HG02642 (cell line): ENCODE measurements around the gene ATP6V0D1.

Experiments used
- ATAC-seq: cut with Tn5 transposase; IDR thresholded peaks from one replicate; pipeline ENCODE4 v1.9.1; 2021; ENCODE audit warnings: mild to moderate bottlenecking; ENCODE audit not compliant: unreplicated experiment, poor library complexity

ATP6V0D1 gene

DNA sequence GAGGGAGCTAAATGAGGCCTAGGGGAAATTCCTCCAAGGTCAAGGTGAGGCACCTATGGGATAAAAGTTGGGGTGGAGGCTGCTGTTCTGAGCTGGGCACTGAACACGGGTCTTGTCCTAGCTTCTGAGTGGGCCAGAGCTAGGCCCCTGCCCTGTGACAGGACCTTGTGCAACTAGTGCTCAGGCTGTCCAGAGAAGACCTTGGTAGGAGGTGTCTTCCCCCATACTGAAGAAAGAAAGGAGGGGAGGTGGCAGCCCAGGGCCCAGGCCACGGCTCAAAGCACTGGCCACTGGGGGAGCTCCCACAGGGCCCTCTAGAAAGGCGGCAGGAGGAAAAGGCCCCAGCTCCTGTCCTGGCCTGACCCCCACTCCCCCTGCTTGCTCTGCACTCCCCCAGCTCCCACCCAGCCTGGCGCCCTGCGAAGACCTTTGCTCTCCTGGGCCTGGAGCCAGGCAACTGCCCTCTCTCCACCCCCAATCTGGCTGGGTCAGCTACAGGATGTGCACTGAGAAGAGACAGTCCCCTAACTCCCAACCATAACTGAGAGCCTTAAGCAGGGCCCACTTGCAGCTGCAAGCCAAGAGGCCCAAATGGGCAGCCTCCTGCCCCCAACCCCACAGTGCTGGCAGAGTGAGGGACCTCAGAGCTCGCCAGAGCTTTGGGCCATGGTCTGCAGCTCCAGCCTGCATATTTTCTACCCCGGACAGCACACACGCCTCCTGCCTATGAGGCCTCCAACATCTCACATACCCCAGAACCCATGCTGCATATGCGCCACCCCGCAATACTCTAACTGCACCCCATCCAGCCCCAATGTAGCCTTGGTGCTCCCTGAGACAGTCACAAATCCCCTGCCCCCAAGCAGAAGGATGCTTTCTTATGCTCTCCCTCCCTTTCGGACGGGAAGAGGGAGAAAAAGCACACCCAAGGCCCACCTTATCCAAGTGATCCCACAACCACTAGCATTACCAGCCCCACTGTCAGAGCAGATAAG lies 34.7 kb downstream of the ATP6V0D1 start:
- no peak for ATAC-seq

DNA sequence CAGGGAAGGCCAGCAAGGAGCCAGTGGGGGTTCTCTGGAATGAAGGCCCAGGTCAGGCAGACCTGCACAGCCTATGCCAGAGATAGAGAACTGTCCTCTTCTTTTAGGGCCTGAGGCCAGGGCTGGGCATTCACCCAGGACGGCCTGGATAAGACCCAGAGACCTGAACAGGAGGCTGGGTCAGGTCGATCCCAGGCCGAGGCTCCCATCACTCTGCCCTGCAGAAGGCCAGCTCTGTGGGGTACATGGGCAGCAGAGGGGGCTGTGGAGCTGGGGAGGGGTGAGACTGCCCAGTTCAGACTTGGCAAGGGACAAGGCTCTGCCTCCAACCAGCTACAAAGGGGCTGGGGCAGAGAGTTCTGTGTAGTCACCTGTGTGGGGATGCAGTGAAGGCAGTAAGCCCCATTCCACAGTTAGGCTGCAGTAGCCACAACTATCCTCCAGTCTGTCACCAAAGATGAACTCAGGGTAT lies 35.5 kb downstream of the ATP6V0D1 start:
- ATAC-seq, result no peak

DNA sequence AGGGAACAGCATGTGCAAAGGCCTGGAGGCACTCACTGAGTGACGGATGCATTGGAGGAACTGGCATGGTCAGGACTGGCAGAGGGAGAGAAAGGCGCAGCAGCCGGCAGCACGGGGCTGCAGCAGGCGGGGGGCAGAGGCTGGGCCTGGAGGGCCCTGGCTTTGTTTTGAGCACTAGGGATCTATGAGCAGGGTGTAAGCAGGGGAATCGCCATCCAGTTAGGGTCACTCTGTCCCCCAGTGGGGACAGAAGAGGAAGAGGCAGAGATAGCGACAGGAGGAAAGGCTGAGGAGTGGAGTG lies 35.9 kb downstream of the ATP6V0D1 start:
- ATAC-seq, result no peak

DNA sequence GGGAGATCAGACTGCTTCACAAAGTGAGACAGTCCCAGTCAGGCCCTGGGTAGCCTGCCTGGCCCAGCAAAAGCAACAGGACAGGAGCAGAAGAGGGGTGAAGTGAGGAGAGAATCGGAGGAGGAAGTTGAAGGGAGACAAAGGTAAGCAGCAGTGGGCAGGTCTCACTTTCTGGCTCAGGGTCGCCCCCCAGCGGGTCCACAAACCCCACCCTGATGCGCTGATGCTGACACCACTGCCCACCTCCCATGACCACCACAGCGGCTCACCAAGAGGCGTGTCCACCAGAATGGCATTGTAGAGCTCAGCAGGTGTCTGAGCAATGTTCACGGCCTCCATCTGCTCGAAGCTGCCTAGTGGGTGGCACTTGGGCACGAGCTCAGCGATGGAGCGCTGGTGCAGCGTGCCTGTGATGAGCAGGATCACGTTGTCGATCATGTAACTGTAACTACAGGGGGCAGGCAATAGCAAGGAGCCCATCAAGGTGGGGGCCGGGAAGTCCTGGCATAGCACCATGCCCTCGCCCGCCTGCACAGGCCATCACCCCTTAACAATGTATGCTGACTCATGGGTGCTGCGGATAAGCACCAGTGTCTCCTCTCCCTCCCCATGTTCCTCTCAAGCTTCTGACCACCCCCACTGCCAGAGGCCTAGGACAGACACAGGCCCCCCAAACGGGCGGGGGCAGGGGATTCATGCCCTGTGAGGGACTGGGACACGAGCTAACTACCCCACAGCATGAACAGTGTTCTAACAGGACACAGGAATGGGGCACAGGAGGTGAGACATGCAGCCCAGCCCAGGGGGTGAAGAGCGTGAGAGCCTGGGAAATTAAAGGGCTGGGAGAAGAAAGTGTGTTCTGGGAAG lies 36.5 kb downstream of the ATP6V0D1 start:
- ATAC-seq, result no peak

DNA sequence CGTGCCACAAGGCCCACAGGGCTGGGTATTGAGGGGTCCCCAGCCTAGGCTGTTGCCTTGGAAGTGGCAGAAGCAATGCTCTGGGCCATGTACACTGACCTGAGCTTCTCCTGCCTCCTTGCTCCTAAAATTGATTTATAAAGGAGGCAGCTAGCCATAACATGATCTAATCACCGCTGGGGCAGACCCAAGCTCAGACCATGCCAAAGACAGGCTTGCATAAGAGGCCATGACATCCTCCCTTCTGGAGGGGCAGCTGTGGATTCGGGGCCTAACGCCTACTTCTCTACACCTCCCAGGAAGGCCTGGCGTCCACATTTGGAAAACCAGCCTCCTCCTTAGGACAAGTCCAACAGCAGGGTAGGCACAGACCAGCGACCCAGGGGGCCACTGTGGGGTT lies 37.7 kb downstream of the ATP6V0D1 start:
- no peak for ATAC-seq

DNA sequence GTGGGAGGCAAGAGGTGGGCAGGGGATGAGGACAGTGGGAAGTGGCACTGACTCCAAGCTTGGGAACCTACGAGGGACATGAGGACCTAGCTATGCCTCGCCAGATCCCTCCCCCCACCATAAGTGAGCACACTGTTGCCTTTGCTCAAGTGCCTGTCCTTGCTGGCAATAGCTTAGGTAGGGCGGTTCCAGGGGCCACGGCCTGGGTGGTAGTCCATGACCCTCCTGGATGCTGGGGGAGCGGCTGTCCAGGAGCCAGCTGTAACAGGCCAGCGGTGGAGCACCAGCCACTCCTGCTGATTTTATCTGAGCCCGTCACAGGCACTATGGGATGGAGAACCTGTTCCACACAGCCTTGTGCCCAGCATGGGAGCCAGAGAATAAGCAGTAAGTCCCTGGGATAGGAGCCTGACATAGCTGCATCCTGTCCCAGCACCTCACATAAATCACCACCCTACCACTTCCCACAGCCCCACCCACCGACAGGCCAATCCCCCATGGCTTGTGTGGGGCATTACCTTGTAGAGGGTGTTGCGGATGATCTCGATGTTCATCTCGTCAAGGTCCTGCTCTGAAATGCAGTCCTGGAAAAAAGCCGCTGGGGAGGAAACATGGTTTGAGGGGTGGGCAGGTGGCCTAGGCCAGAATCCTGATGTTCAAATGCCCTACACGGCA lies 38.2 kb downstream of the ATP6V0D1 start:
- ATAC-seq, result no peak

DNA sequence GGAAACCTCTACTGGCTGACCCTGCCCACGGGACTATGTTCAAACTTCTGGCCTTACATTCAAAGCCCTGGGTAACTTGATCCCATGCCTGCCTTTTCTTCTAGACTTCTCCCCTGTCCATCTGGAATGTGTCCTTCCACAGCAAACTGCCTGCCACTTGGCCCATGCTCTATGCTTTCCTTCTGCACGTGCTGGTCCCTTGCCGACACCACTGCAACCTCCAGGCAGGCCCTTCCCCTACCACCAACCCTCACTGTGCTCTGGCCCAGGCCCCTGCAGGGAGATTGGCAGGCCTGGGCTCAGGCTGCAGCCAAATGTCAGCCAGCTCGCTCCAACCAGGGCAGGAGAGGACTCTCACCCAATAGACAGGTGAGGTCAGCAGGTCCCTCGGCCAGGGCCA lies 39.0 kb downstream of the ATP6V0D1 start:
- no peak for ATAC-seq

DNA sequence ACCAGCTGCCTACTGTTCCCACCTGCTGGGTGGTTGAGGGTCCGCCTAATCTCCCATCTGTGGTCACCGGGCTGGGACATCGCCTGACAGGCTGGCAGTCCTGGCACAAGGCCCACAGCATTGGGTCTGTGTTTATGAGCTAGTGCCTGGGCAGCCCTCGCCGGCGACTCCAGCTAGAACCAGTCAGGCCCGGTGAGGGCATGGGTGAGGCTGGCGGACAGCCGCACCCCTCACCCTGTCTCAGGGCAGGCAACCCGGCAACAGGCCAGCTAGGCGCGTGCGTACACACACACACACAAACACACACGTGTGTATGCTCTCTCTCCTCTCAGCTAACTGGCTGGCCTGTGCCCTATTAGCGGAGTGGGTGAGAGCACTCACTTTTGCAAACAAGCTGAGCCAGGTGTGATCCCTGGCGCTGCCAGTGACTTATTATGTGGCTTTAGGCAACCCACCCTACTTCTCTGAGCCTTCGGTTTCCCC lies 39.6 kb downstream of the ATP6V0D1 start:
- ATAC-seq, result no peak

DNA sequence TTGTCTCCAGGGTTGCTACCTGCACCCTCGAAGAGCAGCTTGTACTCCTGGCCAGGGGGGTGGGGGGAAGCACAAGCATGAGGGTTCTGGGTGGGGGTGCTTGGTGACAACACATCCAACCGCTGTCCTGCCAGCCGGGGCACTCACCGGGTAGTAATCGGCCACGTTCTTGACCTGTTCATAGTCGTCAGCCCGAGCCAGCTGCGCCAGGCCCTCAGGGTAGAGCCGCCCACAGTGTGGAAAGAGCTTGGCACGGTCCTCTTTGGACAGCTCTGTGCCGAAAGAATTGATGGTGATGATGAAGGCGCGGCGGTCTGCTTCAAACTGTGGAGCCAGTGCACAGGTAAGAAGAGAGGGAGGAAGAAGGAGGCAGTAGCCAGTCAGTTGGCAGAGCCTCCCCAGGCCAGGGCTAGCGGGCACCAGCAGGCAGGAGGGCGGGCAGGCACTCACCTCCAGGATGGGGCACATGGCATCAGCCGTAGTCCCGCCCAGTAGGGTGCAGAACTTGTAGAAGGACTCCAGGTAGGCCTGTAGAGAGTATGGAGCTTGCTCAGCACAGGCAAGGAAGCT lies 42.0 kb downstream of the ATP6V0D1 start:
- ATAC-seq, result no peak

DNA sequence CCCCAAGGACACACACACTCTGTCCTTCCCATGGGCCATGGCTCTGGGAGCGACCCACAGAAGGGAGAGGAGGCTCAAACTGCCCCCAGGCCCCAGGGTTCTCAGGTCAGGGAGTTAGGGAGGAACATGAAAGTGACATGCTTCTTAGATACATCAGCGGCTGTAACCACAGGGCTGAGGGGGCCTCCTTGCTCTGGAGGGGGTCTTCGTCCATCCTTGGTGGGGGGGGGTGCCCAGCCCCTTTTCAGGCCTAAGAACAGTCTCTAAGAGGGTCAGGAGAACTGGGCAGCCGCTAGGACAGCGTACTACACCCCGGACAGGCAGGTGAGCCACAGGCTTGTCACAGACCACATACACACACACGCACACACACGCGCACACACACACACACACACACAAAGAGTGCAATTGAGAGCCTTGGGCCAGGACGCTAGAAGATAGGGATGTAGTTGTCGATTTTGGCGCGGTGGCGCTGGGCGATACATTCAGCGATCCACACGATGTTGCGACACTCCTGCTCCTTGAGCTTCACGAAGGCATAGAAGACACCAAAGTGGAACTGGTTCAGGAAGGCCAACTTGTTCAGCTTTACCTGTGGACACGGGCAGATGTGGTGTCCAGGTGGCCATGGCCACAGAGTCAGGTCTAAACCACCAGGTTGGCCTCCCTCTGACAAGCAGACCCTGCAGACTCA lies 42.7 kb downstream of the ATP6V0D1 start:
- ATAC-seq, result no peak

DNA sequence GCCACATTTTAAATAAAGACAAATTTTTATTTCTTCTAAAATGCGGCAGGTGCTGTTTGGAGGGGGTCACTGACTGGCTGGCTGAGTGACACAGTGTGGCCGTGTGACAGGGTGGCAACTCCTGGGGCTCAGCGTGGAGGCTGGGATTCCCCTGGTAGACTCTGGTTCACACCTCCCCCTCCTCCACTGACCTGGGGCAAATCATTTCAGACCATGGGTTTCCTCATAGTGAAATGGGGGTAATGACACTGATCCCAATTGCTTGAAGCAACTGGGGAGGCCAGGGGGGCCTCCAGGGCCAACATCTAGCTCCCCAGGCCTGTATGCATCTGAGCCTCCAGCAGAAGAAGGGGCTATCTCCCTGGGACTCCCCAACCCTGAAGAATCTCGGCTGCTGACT lies 43.4 kb downstream of the ATP6V0D1 start:
- ATAC-seq, result no peak

DNA sequence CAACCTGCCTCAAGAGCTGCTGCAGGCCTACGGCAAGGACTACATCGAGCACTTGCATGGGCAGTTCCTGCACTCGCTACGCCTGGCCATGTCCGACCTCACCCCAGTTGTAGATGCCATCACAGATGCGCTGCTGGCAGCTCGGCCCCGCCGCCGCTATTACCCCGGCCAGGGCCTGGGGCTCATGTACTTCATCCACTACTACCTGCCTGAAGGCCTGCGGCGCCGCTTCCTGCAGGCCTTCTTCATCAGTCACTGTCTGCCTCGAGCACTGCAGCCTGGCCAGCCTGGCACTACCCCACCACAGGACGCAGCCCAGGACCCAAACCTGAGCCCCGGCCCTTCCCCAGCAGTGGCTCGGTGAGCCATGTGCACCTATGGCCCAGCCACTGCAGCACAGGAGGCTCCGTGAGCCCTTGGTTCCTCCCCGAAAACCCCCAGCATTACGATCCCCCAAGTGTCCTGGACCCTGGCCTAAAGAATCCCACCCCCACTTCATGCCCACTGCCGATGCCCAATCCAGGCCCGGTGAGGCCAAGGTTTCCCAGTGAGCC lies 44.2 kb downstream of the ATP6V0D1 start:
- no peak for ATAC-seq

DNA sequence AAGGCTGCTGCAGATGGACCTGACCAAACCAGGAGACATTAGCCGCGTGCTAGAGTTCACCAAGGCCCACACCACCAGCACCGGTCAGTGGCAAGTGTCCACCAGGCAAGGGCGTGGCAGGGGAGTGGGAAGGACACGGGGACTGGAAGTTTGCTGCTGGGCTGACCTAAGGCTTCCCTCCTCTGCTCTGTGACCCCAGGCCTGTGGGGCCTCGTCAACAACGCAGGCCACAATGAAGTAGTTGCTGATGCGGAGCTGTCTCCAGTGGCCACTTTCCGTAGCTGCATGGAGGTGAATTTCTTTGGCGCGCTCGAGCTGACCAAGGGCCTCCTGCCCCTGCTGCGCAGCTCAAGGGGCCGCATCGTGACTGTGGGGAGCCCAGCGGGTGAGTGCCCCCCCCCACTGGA lies 45.2 kb downstream of the ATP6V0D1 start:
- ATAC-seq, result no peak

DNA sequence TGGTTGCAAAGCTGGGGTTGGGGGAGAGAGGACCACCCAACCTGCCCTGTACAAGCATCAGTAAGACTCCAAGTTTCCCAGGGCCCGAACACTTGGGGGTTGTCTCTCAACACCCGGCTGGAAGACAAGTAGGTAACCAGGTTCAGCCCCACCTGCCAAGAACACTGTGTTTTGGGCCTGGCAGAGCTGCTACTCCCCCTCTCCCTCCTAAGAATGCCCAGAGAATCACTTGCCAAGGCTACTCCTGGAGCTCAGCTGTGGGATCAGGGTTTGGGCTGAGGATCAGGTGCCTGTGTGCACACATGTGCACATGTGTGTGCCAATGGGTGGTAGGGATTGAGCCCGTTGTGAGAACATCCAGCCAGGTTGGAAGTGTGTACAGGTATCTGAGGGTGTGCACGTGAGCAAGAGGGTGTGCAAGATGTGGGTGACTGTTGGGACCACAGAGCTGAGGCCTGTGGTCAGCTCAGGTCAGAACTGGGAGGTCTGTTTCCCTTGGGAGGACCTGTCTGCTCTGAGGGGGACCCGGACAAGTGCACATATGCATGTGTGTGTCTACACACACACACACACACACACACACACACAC lies 47.7 kb downstream of the ATP6V0D1 start:
- ATAC-seq, result no peak

DNA sequence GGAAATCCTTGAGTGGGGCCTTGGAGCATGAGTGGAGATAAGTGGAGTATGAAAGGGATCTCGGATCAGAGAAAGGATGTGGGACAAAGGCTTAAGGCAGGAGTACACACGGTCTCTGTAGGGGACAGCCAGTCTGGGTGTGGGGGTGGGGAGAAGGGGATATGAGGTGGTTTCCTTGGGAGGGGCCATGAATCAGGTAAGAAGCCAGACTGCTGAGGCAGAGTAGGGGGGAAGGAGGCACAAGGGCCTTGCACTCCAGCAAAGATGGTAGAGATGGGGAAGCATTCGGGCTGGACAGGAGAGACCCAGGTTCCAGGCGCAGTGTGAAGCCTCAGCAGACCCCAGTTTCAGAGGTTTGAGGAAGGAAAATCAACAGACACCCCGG lies 48.5 kb downstream of the ATP6V0D1 start:
- ATAC-seq, result no peak

DNA sequence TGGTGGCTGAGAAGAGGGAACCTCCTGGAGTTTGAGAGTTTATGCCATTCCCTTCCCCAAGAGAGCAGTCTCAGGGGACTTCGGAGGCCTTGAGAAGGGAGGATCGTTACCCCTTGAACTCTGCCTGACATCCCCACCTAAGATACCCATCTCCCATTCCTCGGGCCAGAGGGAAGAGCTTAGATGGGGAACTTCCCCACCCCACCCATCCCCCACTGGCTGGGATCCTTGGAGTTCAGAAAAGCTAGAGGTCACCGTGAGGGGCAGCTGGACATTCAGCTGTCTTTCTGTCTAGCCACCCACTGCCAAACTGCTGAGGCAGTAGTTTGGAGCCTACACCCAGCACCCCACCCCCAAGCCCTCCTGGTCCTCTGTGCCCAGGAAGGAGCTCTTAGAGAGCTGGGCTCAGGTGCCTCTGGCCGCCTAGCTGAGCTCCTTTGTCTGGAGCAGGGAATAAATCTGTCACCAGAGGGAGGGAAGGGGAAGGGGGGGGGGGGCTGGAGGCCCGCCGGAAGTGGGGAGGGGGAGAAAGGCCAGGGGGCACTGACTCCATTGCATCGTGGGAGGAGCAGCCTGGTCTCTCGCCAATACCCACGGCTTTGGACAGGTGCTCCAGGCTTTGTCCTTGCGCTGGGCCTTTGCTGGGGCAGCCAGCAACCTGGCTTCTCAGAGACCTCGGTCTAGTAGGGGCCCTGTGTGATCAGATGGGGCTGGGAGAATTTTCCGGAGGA lies 49.0 kb downstream of the ATP6V0D1 start:
- ATAC-seq, result no peak

DNA sequence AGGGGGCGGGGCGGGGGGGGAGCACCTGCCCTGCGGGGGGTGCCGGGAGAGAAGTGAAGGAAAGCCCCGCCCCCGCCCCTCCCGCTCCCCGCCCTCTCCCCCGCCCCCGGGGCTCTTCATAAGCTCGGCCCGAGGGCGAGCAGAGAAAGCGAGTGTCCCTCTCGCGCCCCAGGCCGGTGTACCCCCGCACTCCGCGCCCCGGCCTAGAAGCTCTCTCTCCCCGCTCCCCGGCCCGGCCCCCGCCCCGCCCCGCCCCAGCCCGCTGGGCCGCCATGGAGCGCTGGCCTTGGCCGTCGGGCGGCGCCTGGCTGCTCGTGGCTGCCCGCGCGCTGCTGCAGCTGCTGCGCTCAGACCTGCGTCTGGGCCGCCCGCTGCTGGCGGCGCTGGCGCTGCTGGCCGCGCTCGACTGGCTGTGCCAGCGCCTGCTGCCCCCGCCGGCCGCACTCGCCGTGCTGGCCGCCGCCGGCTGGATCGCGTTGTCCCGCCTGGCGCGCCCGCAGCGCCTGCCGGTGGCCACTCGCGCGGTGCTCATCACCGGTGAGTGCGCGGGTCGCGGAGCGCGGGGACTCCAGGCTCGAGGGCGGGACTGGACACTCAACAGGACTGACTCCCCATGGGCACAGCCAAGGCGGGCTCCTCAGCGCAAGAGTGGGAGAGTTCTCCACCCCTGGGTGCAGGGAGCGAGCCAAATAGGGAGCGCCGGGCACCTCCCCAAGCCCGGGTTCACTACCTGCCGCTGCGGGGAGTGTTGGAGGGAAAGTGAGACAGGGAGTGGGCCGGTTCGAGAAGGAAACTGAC lies 49.8 kb downstream of the ATP6V0D1 start, which contains the start of gene HSD11B2:
Gene HSD11B2, plus strand, starts transcription at position 145 of the 798 bp plus-strand sequence. Its CDS starts 128 bp downstream, at position 273.
- ATAC-seq, result no peak
